Testis (tissue), 2 donors: Measurements from ENCODE around the gene FSTL4.

Experiments
- POLR2A ChIP-seq: fragments of 450-650 bp; IDR thresholded peaks from one replicate; pipeline ENCODE4 v1.6.1; 2017; ENCODE audit warnings: antibody characterized with exemption, mild to moderate bottlenecking, moderate library complexity
- TF ChIP-seq, protein P1 (sequence below), 3 experiments: fragments of 450-650 bp in 2 of 3; fragments of 200-600 bp in 1 of 3; sonication (generic) in 1 of 3; IDR thresholded peaks; one replicate each; pipeline ENCODE4 v1.5.1; 2016 to 2019; ENCODE audit warnings: antibody characterized with exemption in 3 of 3, mild to moderate bottlenecking in 2 of 3, moderate library complexity in 1 of 3

DNA sequence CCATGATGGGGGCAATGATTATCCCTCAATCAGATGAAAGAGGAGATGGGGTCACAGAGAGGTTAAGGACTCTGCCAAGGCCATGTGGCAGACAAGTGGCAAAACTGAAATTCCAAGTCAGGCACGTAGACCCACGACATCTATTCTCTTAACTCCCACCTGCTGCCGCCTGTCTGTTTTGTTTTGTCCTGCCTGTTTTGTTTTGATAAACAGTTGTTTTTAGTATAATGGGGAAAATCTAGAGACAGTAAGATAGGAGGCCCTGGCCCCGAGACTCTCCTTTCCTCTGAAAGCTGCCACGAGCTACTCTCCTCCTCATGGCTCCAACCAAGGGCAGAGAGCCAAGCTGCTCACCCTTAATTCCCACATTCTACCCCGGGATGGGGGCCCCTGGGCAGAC lies 4.9 kb downstream of the FSTL4 start:
- TF ChIP-seq, protein P1, sequence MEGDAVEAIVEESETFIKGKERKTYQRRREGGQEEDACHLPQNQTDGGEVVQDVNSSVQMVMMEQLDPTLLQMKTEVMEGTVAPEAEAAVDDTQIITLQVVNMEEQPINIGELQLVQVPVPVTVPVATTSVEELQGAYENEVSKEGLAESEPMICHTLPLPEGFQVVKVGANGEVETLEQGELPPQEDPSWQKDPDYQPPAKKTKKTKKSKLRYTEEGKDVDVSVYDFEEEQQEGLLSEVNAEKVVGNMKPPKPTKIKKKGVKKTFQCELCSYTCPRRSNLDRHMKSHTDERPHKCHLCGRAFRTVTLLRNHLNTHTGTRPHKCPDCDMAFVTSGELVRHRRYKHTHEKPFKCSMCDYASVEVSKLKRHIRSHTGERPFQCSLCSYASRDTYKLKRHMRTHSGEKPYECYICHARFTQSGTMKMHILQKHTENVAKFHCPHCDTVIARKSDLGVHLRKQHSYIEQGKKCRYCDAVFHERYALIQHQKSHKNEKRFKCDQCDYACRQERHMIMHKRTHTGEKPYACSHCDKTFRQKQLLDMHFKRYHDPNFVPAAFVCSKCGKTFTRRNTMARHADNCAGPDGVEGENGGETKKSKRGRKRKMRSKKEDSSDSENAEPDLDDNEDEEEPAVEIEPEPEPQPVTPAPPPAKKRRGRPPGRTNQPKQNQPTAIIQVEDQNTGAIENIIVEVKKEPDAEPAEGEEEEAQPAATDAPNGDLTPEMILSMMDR (IDR thresholded peaks at IDR 0.05) = no peak
- no peak for TF ChIP-seq POLR2A
